Effector memory CD4-positive, alpha-beta T cell (primary cell): ENCODE data around the gene FOXE1.
A peak's percentile ranks its signal among the peaks of the same experiment; 100 is the strongest.

Experiments
- DNase-seq, 3 donors: peaks; one replicate each; pipeline ENCODE4 v3.0.0-alpha.2; 2020
- H3K27ac ChIP-seq: 2 replicates; pipeline ENCODE4 v1.7.0; 2013; ENCODE audit warnings: mild to moderate bottlenecking, low read length, moderate library complexity; ENCODE audit not compliant: insufficient read depth, poor library complexity, severe bottlenecking
- H3K27me3 ChIP-seq: replicated peaks from 2 replicates; pipeline ENCODE4 v1.7.0; 2013; ENCODE audit warnings: mild to moderate bottlenecking, low read length; ENCODE audit not compliant: insufficient read depth, control insufficient read depth, poor library complexity, severe bottlenecking
- H3K36me3 ChIP-seq: 2 replicates; pipeline ENCODE4 v1.7.0; 2013; ENCODE audit warnings: mild to moderate bottlenecking, low read length, moderate library complexity; ENCODE audit not compliant: control insufficient read depth, insufficient read depth
- H3K4me1 ChIP-seq: 2 replicates; pipeline ENCODE4 v1.7.0; 2013; ENCODE audit warnings: low read length, mild to moderate bottlenecking; ENCODE audit not compliant: control insufficient read depth, insufficient read depth, poor library complexity, severe bottlenecking
- H3K4me3 ChIP-seq: 2 replicates; pipeline ENCODE4 v1.7.0; 2013; ENCODE audit warnings: low read length, low read depth, mild to moderate bottlenecking; ENCODE audit not compliant: insufficient read depth, poor library complexity, severe bottlenecking
- H3K9me3 ChIP-seq: 2 replicates; pipeline ENCODE4 v1.7.0; 2013; ENCODE audit warnings: mild to moderate bottlenecking, low read length, moderate library complexity; ENCODE audit not compliant: control insufficient read depth

FOXE1 gene

DNA sequence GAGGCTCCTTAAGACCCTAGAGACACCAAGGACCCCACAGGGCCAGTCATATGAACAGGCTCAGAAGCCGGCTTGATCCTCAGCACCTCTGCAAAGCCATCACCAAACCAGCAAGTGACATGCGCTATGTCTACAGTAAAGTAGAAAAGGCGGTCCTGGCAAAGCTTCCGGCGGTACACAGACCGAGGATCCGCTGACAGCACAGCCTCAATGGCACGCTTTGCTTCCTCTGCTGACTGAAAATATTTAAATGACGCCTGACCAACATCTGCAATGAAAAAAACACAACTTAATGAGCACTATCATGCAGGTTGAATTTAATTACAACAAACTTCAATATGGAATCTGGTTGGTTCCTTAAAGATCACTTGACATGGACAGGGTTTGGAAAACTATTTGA, 51.7 kb downstream of the FOXE1 start:
- H3K27ac ChIP-seq: peak overlapping the region; percentile 86
- DNase-seq: peak in 2 of 3 donors; percentile 35 to 50
- H3K4me1 ChIP-seq: peaks cover 72% of the 10 kb centered on the region
- H3K27me3 ChIP-seq: no peaks in the 10 kb centered on the region
- no peaks in the 10 kb centered on the region for H3K9me3 ChIP-seq
- H3K36me3 ChIP-seq: peaks cover 6% of the 10 kb centered on the region
- H3K4me3 ChIP-seq: peak overlapping the region; percentile 30

DNA sequence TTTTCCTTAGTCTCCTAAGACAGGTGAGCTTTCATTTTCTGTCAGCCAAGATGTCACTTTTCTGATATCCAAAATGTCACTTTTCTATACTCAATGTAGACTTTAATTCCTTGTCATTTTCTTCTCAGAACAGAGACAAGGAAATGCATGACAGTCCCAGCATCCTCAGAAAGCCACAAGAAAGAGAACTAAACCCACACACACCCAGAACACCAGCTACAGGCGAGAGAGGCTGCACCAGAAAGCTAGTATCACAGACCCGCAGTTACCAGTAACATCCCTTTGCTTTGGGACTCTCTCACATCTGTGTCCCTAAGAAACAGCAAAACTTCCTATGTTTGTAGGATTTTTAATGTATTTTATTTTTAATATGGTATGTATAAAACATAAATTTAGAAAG, 52.2 kb downstream of the FOXE1 start:
- Histone ChIP-seq H3K4me1 (peaks cover 72% of the 10 kb centered on the region), H3K9me3 (no peaks in the 10 kb centered on the region), H3K27ac (peak overlapping the region; percentile 86), H3K4me3 (peak overlapping the region; percentile 30), H3K36me3 (peaks cover 12% of the 10 kb centered on the region), H3K27me3 (no peaks in the 10 kb centered on the region)
- peak; percentile 45 to 52 (median 47) for DNase-seq
